ENCODE measurements around the gene ZNF688.

The ZNF688 gene

DNA sequence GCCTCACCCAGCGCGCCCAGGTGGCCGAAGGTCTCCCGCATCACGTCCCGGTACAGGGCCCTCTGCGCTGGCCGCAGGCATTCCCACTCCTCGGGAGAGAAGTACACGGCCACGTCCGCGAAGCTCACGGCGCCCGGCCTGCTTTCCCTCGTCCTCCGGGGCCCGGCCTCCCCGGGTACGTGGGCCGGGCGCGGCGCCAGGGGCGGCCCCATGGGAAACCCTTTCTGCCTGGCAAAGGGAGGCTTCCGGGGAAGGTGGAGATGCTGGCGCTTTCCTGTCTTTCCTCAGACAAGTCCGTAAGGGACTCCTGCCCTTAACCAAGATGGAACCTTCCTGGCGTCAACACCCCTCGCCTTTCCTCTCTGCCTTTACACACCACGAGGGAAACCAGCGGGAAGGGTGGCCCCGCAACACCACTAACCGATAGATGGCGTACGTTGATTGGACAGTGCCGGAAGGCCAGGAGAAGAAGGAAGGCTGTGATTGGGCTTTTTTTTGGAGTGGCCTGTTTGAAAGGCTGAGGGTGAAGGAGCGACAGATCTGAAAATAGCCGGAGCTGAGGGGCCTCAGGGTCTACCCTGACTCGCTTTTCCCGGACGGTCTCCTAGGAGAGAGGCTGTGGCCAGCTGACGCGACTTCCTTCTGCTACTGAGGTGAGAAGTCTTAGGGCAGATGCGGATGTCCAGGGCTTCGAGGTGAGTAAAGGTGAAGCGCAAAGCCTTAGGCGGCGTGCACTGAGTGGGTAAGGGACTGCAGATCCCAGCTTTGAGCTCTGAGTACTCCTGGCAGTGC is 14.1 kb upstream of the ZNF688 start, which contains the start of gene ZNF785:
ZNF785 (minus strand) TSS at position 298 of the 792 bp plus-strand sequence; CDS start at position 212, 86 bp downstream.
- DNase-seq (ENCODE audit: low read depth): peak; percentile 99

DNA sequence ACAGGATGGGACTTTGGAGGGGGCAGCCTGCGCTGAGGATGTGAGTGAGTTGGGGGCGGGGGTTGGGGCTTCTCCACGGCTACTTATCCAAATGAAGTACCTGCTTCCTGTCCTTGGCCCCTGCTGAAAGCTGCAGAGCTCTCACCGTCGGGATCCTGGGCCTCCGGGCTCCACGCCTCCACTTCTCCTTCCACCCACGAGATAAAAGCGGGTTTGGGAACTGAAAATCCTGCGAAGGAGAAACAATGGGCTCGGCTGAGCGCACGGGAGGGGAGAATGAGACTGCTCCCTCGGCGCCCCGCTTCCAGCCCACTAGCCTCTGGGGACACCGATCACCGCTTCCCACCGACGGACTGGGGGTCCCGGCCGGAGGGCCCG is 13.5 kb upstream of the ZNF688 start:
- DNase-seq (ENCODE audit: low read depth): no peak

DNA sequence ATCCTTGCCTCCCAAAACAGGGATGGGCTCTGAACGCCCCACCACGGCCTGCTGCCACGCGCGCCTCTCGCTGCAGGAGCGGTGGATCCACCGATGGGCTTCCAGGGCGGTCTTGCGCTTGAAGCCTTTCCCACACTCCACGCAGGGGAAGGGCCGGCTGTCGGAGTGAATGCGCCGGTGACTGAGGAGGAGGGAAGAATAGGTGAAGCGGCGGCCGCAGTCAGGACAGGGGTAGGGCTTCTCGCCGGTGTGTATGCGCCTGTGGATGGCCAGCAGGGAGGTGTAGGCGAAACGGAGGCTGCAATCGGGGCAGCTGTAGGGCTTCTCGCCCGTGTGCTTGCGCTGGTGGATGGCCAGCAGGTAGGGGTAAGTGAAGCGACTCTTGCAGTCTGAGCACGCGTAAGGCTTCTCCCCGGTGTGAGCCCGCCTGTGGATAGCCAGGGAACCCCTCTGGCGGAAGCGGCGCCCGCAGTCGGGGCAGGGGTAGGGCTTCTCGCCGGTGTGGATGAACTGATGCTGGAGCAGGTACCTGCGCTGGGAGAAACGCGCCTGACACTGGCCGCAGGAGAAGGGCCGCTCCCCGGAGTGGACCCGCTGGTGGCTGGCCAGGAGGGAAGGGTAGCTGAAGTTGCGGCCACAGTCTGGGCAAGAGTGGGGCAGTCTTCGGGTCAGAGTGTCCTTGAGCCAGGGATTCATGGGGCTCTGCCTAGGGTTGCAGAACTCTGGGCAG is 11.3 kb upstream of the ZNF688 start:
- DNase-seq (ENCODE audit: low read depth): no peak

DNA sequence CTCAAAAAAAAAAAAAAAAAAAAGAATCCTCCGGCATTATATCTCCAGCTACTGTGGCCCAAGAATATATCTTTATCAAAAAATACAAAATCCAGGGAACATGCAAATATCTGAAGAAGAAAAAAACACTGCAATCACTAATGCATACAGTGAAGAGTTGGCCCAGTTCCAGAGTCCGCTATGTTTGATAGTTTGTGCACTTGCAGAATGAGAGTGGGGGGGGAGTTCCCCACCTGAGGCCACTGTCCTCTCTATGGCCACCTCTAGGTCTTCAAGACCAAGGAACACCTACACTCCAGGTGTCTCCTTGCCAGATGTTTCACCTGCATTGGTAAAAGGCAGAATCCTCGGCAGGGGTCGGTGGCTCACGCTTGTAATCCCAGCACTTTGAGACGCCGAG is 9.9 kb upstream of the ZNF688 start:
- no peak for DNase-seq (ENCODE audit: low read depth)

DNA sequence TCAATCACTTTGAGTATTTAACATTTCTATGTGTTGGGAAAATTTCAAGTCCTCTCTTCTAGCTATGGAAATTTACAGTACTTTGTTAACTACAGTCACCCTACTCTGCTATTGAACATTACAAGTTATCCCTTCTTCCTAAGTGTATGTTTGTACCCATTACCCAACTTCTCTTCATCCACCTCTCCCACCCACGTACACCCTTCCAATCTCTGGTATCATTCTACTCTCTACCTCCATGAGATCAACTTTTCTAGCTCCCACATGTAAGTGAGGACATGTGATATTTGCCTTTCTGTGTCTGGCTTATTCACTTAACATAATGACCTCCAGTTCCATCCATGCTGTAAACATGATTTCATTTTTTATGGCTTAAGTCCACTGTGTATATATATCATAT is 3.2 kb upstream of the ZNF688 start:
- no peak for DNase-seq (ENCODE audit: low read depth)

DNA sequence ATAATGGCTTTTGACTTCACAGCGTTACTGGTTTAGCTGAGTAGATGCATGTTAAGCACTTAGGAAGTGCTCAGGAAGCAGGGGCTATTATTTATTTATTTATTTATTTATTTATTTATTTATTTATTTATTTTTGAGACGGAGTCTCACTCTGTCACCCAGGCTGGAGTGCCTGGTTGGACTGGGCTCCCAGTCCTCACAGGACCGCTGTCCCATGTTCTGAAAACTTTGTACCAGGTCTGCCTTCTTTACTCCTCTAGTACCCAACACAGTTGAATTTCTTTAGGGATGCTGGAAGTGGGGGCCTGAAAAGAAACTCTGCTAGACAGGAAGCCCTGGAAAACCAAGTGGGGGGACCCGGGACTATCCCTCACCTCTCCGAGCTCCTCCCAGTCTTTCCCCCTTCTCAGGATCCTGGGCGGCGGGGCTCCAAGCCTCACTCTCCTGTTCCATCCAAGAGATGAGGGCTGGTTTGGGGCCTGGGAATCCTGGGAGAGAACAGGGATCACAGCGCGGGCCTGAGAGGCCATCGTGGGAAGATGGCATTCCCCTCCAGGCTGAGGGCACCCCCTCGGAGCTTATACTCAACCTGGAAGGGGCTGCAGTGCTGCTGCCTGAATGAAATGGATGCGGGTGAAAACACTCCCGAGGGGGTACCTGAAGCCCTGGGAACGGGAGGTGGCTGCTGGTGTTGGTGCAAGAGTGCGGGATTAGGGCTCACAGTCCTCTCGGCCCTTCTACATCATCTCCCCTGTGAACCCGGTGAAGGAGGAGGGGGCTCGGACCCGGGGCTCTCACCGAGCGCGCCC is 674 bp downstream of the ZNF688 start:
- DNase-seq (ENCODE audit: low read depth): no peak

DNA sequence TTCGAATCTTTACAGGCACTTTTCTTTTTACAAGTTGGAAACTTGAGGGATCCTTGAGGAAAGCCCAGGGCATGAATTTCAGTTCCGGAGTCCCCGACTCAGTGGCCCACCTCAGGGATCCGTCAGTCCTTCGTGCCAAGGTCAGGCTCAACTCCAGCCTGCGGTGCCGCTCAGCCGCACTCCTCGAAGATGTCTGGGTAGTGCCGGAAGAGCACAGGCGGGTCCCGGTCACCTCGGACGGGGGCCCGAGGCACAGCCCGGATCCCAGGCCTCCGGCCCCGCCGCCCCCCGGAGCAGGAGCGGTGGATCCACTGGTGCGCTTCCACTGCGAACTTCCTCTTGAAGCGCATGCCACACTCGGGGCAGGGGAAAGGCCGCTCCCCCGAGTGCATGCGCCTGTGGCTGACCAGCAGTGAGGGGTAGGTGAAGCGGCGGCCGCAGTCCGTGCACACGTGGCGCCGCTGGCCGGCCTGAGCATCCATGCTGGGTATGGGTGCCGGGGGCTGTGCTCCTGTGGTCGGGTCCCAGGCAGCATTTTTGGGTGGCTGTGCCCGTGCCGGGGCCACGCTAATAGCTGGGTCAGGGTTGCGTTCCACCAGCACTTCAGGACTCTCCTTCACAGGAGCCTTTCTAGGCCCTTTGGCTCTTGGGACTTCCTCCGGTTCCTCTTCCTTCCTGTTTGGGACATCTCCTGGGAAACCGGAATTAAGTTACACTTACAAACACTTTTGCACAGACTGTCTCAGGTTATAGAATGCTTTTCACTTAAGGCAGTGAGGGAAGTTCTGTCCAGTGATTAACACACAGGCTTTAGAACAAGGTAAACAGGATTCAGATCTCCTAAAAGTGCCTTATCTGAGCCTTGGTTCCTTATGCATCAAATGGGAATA is 1.5 kb downstream of the ZNF688 start:
- DNase-seq (ENCODE audit: low read depth): no peak

DNA sequence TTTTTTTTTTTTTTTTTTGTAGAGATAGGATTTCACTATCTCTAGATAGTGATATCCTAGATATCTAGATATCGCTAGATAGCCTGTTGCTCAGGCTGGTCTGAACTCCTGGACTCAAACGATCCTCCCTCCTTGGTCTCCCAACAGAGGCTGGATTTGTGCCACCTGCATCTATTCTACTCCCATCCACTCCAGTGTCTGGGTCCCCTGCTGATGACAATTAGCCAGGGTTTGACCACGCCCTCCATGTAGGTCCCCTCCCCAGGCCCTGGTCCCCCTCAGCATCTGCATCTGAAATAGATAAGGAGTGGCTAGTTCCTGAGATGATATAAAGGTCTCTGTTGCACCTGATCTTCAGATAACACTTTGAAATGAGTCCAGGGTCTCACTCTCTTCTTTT is 2.2 kb downstream of the ZNF688 start:
- DNase-seq (ENCODE audit: low read depth): no peak

DNA sequence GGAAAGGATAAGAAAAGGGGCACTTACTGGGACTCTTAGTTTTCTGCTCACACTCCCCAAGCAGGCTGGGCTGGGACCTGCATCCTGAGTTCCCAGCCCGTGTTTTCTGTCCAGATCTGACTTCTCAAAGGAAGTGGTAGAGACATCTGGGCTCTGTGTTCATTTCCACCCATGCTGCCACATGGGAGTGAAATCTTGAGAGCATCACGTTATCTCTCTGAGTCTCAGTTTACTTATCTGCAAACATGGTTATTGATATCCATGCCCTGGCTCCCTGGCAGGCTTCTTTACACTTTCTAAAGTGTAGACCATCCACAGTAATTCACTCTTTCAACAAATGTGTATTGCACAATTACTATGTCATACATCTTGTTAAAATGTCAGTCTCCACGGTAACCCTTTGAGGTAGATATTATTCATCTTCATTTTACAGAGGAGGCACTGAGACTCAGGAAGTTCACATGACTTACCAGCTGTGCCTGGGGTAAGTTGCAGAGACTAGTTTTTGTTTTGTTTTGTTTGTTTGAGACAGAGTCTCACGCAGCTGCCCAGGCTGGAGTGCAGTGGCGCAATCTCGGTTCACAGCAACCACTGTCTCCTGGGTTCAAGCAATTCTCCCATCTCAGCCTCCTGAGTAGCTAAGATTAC is 3.4 kb downstream of the ZNF688 start:
- peak; percentile 72 for DNase-seq (ENCODE audit: low read depth)

DNA sequence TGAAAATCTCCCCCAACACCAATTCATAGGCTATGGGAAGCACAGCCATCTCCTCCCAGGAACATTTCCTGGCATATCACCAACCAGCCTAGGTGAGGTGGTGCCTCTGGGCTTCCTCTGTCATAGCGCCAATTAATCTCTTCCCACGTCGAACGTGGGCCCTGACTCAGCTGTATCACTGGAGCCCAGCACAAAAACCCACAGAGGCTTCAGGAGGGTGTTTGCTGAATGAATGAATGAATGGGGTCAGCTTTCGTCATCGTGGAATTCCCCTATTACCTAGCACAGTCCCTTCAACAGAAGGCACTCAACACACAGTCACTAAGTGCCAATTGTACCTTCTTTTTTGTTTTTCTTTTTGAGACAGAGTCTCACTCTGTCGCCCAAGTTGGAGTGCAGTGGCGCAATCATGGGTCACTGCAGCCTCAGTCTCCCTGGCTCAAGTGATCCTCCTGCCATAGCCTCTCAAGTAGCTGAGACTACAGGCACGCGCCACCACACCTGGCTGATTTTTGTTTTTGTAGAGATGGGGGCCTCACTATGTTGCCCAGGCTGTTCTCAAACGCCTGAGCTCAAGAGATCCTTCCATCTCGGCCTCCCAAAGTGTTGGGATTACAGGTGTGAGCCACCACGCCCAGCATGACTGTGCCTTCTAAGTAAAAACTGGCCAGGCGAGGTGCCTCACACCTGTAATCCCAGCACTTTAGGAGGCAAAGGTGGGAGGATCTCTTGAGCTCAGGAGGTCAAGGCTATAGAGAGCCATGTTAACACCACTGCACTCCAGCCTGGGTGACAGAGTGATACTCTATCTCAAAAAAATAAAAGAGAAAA is 4.1 kb downstream of the ZNF688 start:
- no peak for DNase-seq (ENCODE audit: low read depth)

DNA sequence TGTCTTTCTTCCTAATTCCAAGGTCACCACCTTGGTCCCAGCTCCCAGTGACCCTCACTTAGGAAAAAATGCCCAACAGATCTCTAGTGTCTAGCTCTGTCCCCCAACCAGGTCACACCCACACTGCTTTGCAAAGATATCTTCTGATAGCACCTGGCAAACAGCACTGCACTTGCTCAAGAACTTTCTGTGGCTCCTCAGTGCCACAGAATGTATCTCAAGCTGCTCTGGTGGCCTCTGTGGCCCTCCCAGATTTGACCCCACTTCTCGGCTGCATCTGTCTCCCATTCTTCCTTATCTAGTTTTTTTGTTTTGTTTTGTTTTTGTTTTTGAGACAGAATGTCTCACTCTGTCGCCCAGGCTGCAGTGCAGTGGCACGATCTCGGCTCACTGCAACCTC is 5.0 kb downstream of the ZNF688 start:
- DNase-seq (ENCODE audit: low read depth): no peak

DNA sequence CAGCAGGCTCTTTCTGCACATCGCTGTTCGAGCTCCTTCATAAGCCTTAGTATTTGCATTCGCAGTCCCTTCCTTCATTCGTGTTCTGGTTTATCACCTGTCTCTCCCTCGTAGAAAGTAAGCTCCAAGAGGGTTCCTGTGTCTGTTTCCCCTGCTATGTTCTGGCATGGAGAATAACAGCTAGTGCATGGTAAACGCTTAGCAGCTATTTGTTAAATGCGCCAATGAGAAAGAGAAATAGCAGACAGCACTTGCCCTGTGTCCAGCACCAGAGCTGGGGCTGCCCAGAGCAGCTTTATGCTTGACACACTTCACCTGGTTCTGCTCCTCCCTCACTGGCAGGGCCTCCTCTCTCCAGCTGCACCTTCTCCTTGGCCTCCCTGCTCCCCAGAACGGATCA is 5.5 kb downstream of the ZNF688 start:
- DNase-seq (ENCODE audit: low read depth): no peak

DNA sequence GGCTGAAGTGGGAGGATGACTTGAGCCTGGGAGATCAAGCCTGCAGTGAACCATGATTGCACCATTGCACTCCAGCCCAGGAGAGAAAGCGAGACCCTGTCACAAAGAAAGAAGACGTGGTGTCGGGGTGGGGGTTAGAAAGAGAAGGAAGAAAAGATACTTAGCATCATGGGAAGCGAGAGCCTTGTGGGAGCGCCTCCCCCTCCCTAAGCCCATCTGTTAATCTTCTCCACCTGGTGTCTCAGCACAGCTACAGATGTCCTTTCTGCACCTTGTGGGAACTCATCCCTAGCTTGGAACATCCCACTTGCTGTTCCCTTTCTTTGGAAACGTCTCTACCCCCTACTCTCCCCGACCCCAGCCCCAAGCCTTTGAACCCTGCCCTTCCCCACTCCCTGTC is 6.0 kb downstream of the ZNF688 start:
- DNase-seq (ENCODE audit: low read depth): no peak

DNA sequence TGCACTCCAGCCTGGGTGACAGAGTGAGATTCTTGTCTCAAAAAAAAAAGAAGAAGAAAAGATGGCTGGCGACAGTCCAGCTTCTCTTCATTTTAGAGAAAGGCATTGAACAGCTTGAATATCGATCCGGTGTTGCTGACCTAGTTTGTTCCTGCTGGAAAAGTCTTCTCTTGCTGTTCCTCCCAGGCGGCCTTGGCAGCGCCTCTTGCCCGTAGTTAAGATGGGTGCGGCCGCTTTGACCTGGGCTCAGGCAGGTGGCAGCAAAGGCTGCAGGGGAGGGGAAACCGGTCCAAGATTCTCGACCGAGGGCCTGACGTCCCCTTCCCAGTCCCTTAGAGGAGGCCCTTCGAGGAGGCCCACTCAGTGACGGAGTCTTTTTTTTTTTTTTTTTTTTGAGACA is 9.5 kb downstream of the ZNF688 start:
- DNase-seq (ENCODE audit: low read depth): no peak

DNA sequence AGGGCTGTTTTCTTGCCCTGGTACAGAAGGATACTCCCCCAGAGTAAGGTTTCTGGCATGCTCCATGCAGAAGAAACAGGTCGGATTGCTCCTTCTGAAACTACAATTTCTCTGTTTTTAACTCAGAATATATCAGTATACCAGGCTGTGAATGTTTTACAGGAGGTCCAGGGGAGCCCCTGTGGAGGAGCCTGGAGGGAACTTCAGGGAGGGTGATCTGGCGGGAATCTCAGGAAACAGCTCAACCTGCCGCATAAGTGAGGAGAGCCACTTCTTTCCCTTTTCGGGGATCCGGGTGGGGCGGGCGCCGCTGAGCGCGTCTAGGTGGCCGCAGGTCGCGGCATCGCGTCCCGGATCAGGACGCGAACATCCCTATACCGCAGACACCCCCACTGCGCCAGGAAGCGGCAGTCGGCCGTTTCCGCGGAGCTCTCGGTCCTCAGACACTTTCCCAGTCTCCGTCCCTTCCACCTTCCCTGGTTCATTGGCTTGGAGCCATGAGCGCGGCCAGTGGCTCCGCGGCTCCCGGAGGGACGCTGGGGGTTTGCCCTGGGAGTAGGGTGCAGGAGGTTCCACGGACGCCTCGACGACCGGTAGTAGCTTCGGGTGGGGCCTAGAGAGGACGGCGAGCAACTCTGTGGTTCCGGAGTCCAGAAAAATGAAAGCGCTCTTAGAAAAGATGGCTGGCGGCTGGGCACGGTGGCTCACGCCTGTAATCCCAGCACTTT is 10.3 kb downstream of the ZNF688 start:
- DNase-seq (ENCODE audit: low read depth): no peak

DNA sequence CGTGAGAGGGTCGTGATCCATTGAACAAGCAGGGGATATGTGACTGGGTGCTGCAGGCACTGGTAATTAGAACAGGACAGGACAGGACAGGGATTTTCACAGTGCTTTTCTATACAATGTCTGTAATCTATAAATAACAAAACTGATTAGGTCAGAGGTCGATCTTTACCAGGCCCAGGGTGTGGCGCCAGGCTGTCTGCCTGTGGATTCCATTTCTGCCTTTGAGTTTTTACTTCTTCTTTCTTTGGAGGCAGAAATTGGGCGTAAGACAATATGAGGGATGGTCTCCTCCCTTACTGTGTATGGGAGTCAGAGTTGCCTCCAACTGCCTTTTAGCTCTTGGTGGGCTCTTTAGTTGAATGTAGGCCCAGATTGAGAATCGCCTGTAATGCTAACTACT is 11.8 kb downstream of the ZNF688 start:
- DNase-seq (ENCODE audit: low read depth): no peak

DNA sequence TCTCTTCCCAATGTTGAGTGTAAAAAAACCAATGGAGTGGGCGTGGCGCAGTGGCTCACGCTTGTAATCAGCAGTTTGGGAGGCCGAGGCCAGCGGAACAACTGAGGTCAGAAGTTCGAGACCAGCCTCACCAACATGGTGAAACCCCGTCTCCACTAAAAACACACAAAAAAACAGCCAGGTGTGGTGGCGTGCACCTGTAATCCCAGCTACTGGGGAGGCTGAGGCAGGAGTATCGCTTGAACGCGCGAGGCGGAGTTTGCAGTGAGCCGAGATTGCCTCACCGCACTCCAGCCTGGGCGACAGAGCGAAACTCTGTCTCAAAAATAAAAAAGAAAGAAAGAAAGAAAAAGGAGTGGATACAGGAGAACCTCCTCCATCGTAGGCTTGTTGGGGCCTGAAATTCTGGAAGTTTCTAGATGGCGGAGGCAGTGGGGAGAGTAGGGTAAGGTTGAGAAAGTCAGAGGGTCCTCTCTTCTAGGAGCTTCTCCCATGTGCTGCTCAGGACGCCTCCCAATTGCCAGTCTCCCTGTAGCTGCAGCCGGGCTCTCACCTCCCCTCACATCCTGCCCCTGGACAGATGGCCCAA is 12.6 kb downstream of the ZNF688 start:
- DNase-seq (ENCODE audit: low read depth): no peak

DNA sequence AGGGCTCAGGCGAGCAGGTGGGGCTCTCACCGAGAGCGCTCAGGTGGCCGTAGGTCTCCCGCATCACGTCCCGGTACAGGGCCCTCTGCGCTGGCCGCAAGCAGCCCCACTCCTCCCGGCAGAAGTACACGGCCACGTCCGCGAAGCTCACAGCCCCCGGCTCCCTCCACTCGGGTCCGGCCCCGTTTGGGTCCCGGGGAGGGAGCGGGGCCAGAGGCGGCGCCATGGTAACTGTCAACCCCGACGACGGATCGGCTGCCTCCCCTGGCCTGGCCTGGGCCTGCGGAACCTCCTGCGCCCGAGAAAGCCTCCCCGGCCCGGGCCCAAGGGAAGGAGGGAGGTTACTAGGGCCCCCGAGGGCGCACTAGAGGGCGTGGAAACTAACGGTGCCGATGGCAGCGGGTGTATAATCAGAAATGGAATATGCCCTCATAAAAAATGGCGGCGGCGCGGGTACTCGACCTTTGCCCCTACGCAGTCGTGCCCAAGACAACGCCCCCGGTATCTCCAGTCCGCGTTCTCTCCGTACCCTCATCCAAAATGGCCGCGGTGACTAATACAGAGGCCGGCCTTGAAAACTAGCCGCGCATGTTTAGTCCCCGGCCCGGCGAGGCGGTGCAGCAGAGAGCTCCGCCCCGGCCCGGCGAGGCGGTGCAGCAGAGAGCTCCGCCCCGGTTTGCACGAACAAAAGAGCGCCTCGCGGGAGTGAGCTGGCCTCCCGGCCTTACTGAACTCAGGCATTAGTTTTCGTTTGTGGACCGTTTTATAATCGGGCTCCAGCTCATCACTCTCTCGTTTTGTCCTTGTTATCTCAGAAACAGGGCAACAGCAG is 13.3 kb downstream of the ZNF688 start, which contains the start of gene ZNF764:
ZNF764 (minus strand) TSS at position 418 of the 832 bp plus-strand sequence; CDS start at position 226, 192 bp downstream.
- peak; percentile 99 for DNase-seq (ENCODE audit: low read depth)

Data from stromal cell of bone marrow (primary cell).